HG02840 (cell line): Measurements from ENCODE around the gene PPP2R2D.
"Not testable (repeated sequence)": the region's sequence is repeated elsewhere in the genome, so short reads cannot be mapped to it uniquely, and the experiment has no call there.

ENCODE experiments used
- ATAC-seq: cut with Tn5 transposase; IDR thresholded peaks from one replicate; pipeline ENCODE4 v1.9.1; 2021; ENCODE audit warnings: mild to moderate bottlenecking, moderate library complexity, moderate number of reproducible peaks; ENCODE audit not compliant: unreplicated experiment, low FRiP score

Gene PPP2R2D

DNA sequence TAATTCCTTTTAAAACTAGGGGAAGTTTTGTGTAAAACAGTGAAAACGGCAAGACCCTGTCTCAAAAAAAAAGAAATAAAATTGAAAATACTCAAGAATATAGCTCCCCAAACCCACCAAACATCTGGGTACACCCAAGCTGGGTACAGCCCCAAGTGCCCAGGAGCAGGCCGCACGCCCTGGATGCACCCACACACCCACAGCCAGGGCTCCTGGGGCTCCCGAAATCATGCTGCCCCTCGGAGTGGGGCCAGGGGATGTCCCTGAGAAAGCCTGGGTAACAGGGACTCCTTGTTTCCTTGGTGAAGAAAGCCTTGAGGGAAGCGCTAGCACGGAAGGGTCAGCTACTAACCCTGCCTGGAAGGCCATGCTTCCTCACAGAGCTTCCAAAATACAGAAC is 70.8 kb downstream of the PPP2R2D start:
- no peak for ATAC-seq

DNA sequence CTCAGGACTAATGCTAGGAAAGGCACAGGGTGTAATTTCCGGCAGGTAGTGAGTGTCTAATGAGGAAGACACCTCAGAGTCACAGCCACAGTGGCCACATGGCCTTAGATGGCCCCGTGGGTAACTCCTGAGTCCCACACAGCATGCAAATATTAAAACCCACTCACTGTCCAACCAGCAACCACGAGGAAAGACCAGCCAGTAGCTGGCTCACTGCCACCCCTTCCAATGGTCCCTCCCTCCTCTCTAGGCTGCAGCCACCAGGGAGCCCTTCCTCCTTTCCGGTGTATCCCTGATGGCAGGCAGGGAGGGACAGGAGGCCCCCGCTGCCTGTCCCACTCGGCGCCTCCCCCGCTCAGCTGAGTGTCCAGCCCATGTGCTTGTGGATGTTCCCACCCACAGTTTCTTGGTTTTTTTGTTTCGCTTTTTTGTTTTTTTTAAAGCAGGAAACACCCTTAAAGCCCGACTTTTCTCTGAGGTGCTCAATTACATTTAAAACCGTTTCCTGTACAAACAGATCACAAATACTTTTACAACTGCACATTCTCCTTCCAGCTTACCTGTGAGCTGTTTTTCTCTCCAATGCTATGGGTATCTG is 71.8 kb downstream of the PPP2R2D start:
- no peak for ATAC-seq

GRCh38 chr10:131973160-131973951 is 72.5 kb downstream of the PPP2R2D start:
- no peak for ATAC-seq

DNA sequence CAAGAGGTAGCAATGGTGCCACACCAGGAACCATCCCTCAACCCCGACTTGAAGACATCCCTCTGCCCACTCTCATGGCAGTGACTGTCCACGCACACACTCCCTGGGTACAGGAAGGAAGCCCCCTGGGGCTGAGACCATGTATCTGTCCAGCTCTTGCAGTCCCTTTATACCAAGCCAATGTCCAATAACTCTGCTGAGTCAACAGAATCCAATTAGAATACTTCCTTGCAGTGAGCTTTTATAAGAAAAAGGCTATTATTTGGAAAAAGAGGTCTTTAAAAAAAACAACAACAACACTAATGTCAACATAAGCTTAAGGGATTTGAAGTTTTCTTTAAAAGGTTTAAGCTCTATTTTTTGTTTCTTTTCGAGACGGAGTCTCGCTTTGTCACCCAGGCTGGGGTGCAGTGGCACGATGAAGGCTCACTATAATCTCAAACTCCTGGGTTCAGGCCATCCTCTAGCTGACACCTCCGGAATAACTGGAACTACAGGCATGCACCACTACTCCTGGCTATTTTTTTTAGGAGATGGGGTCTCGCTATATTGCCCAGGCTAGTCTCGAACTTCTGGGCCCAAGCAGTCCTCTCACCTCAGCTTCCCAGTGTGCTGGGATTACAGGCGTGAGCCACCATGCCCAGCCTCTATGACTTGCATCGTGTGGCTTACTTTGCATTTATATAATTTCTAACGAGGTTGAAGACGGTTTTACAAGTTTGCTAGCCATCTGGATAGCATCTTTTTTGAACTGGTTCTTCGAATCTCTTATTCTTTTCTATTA is 73.4 kb downstream of the PPP2R2D start:
- no peak for ATAC-seq

DNA sequence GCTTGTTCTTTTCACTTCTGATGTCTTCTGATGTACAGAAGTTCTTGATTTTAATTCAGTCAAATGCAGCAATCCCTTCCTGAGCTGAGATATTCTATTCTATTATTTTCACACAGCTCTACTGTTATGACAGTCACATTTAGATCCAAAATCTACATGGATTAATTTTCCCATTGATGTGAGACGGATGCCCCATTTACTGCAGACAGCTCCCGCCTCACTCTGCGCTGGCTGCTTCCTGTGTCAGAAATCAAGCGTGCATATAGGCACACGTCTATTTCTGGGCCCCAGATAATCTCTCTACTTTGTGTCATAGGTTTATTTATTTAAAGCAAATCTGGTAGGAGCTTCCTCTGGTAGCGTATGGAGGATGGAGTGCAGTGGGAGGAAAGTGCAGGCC is 74.2 kb downstream of the PPP2R2D start:
- no peak for ATAC-seq

GRCh38 chr10:131975796-131976195 is 75.0 kb downstream of the PPP2R2D start:
- no peak for ATAC-seq

- no peak for ATAC-seq
Measured at GRCh38 chr10:131977323-131978096, 76.7 kb downstream of the PPP2R2D start.

GRCh38 chr10:131978366-131978765 is 77.6 kb downstream of the PPP2R2D start:
- no peak for ATAC-seq

DNA sequence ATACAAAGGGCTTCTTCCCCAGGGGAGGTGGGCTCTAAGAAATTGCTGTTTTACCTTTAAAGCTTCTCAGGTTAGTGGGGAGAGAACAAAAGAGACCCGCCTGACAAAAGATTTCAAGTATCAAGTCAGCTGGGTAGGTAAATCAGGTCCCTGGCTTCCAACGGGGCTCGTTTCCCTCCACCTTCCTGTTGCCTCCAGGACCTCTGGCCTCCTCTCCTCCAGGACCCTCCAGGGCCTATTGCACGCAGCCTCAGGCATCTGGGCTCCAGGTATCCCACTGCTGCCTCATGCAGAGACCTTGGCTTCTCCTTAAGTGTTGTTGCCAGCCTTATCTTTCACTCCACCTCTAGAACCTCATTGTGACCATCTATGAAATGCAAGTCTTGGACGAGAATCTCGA is 78.0 kb downstream of the PPP2R2D start:
- no peak for ATAC-seq

DNA sequence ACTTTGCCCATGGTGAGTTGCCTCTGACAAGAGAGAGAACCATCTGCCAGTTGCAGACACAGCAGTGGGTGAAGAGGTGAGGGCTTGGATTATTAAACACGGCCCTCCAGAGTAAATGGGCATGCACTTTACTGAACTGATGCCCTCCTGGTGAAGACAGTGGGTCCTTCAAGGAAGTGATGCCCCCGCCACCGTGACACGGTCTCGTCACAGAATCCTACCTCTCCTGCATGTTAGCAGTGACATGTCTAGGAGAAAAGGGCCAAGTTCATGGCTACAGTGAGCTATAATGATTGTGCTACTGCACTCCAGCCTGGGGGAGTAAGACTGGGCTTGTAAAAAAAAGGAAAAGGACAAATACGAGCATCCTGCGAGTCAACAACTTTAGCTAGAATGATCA is 78.5 kb downstream of the PPP2R2D start:
- no peak for ATAC-seq

- ATAC-seq = no peak
Measured at GRCh38 chr10:131979821-131980270, 79.0 kb downstream of the PPP2R2D start.

GRCh38 chr10:131980321-131980720 is 79.5 kb downstream of the PPP2R2D start:
- ATAC-seq = no peak

DNA sequence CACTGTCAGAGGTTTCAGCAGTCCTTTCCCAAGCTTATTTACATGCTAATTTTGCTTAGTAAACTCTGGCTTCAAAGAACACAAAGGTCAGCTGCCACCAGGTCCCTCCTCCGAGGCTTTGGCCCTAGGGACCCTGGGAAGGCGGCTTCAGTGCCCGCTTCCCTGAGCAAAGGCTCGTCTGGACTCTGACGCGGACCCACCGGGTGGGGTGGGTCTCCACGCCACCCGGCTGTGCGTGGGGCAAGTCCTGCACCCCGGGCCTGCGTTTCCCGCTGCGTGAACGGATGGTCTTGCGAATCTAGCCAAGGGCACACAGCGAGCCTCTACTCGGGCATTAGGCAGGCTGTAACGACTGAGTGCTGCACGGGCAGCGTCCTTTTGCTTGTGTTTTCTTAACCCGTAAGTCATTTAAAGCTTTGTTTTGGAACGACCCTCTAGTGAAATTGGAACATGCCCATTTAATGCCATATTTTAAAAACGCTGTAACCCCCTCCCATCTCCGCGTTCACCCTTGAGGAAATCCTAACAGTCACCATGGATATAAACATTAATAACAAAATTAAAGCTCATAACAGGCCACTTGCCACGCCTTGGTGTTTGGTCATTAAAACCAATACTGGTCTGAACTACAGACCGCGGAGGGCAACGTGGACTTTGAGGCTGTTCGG is 80.1 kb downstream of the PPP2R2D start:
- no peak for ATAC-seq

GRCh38 chr10:131981429-131982184 is 80.8 kb downstream of the PPP2R2D start, which contains the start of gene BNIP3:
TSS of gene BNIP3 (minus strand) at chr10:131981923. CDS start at chr10:131981806, 117 bp downstream.
- ATAC-seq = peak; percentile 82

- peak; percentile 25 for ATAC-seq
Measured at GRCh38 chr10:131982185-131982756, 81.5 kb downstream of the PPP2R2D start.

GRCh38 chr10:131982796-131983195 is 82.0 kb downstream of the PPP2R2D start:
- no peak for ATAC-seq

- ATAC-seq = no peak
Measured at GRCh38 chr10:131983780-131984179, 83.0 kb downstream of the PPP2R2D start.

DNA sequence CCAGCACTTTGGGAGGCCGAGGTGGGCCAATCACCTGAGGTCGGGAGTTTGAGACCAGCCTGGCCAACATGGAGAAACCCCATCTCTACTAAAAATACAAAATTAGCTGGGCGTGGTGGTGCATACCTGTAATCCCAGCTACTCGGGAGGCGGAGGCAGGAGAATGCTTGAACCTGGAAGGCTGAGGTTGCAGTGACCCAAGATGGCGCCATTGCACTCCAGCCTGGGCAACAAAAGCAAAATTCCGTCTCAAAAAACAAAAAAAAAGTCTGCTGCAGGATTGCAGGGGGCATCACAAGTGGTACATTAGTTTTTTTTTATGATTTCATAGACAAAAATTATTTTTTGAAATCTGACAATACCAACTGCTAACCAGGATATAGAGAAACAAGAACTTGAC is 86.0 kb downstream of the PPP2R2D start:
- not testable (repeated sequence) for ATAC-seq

DNA sequence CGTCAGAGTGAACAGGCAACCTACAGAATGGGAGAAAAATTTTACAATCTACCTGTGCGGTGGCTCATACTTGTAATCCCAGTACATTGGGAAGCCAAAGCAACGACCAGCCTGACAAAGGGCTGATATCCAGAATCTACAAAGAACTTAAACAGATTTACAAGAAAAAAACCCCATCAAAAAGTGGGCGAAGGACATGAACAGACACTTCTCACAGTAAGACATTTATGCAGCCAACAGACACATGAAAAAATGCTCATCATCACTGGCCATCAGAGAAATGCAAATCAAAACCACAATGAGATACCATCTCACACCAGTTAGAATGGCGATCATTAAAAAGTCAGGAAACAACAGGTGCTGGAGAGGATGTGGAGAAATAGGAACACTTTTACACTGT is 86.5 kb downstream of the PPP2R2D start:
- ATAC-seq = not testable (repeated sequence)
